HepG2 (cell line): Measurements from ENCODE around the gene NEURL1.

Source experiments
- ESRRA ChIP-seq: sonication (generic); formaldehyde crosslinking; IDR thresholded peaks from 2 replicates; pipeline ENCODE4 v1.5.1; 2020; ENCODE audit warnings: mild to moderate bottlenecking, low read depth, missing genetic modification reagents
- POLR2A ChIP-seq, 2 experiments: IDR thresholded peaks; 2 replicates each; pipeline ENCODE4 v1.6.1; 2011; ENCODE audit warnings: low read depth in 2 of 2, low read length in 2 of 2, mild to moderate bottlenecking in 1 of 2, moderate library complexity in 1 of 2; ENCODE audit not compliant: insufficient read depth in 1 of 2
- RAD21 ChIP-seq: fragments of 450-650 bp; formaldehyde crosslinking; IDR thresholded peaks from 2 replicates; pipeline ENCODE4 v1.5.0; 2020; ENCODE audit warnings: mild to moderate bottlenecking
- RARG ChIP-seq: sonication (generic); formaldehyde crosslinking; IDR thresholded peaks from 2 replicates; pipeline ENCODE4 v1.4.0; 2020; ENCODE audit warnings: low read depth, mild to moderate bottlenecking, missing genetic modification reagents
- SNRNP70 ChIP-seq: fragments of 200-400 bp; formaldehyde crosslinking; IDR thresholded peaks from 2 replicates; pipeline ENCODE4 v1.6.1; 2017; ENCODE audit warnings: mild to moderate bottlenecking, low read depth, low read length, moderate library complexity
- TF ChIP-seq, protein P1 (sequence below): sonication (generic); formaldehyde crosslinking; IDR thresholded peaks from 2 replicates; pipeline ENCODE4 v1.5.1; 2020; ENCODE audit warnings: missing genetic modification reagents, mild to moderate bottlenecking, borderline replicate concordance

DNA sequence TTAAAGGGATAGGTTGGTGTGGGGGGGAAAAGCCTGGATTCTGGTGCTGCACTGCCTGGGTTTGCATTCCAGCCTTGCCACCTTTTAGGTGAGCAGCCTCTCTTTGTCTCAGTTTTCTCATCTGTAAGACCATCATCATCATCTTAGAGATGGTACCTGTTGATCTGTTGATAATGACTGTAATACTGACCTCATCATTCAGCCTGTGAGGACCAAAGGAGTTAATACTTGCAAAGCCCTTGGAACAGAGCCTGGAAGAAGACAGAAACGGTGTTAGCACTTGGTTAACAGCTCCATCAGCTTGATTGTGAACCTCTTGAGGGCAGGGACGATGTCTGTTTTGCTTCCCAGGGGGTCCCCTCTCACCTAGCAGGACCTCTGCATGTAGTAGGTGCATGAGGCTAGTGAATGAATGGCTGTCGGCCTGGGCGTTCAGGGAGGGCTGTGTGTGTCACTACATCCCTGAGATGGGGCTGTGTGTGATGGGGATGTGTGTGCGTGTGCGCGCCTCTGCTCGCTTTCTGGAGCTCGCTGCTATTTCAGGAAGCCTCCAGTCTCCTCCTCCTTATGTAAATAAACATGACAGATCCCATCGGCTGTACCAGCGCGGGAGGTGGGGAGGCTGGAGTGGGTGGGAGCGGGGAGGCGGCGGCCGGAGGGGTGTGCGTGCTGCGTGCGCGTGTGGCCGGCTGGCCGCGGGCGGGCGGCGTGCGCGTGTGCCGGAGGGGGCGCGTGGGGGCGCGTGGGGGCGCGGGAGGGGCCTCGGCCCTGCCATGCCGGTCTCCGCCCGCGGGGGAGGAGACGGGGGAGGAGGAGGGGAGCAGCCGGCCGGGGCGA, 61.2 kb downstream of the NEURL1 start:
- TF ChIP-seq RAD21 (CRISPR knock-in tag) (no peak), RARG (CRISPR knock-in tag) (no peak), SNRNP70 (no peak), POLR2A (IDR thresholded peaks at IDR 0.05; ENCODE audit: insufficient read depth in 1 of 2, low read depth in 2 of 2, low read length in 2 of 2) (no peak), ESRRA (CRISPR knock-in tag) (no peak)
- TF ChIP-seq, protein P1, sequence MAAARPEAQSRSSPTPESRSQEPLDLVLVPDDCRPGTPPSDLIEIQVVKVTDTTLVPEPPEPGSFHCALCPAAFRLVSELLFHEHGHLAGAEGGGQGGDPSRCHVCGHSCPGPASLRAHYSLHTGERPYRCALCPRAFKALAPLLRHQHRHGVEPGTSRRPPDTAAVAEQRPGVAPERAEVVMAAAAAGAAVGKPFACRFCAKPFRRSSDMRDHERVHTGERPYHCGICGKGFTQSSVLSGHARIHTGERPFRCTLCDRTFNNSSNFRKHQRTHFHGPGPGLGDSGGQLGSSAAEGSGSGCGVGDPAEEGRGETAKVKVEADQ = no peak
